H1 (cell line): ENCODE data around the gene GAPT. TPM values are rescaled to one million over a fixed set of nuclear protein-coding genes. Genes with fewer than 3 reads are reported as not detected.

Source experiments
- CTCF ChIA-PET: fragments of 300-600 bp; sonication (Branson Sonifier 250); formaldehyde crosslinking; loops from one replicate; lab custom pipeline; 2021; ENCODE audit not compliant: partially characterized antibody; lab: Charles Lee
- POLR2A ChIA-PET: fragments of 300-600 bp; sonication (Branson Sonifier 250); formaldehyde crosslinking; loops from one replicate; lab custom pipeline; 2021; ENCODE audit warnings: inconsistent platforms; ENCODE audit not compliant: partially characterized antibody; lab: Charles Lee
- DNase-seq, 2 experiments: peaks; one replicate each; pipeline versions ENCODE4 v3.0.0 to v3.0.0-alpha.2; 2010 to 2022; ENCODE audit warnings: low spot score in 2 of 2, low read depth in 1 of 2, mixed read lengths in 1 of 2
- FAIRE-seq: peaks from 2 replicates; lab custom pipeline; 2011; peaks lifted over from hg19 to GRCh38; lab: Jason Lieb, UNC
- H2AFZ ChIP-seq: 2 replicates; pipeline ENCODE4 v1.8.1; 2012; ENCODE audit warnings: low read length, inconsistent platforms
- H2AK5ac ChIP-seq: 2 replicates; pipeline ENCODE4 v1.6.1; 2013; ENCODE audit warnings: low read depth, low read length
- H2BK120ac ChIP-seq: replicated peaks from 2 replicates; pipeline ENCODE3; 2013; ENCODE audit warnings: low read depth, low read length, inconsistent platforms
- H2BK12ac ChIP-seq: 2 replicates; pipeline ENCODE4 v1.6.1; 2013; ENCODE audit warnings: low read depth, low read length
- H2BK15ac ChIP-seq: 2 replicates; pipeline ENCODE4 v1.6.1; 2013; ENCODE audit warnings: low read length
- H2BK20ac ChIP-seq: 2 replicates; pipeline ENCODE4 v1.6.1; 2013; ENCODE audit warnings: low read length
- H2BK5ac ChIP-seq: 2 replicates; pipeline ENCODE4 v1.6.1; 2013; ENCODE audit warnings: low read depth, low read length
- H3K14ac ChIP-seq: 2 replicates; pipeline ENCODE4 v1.6.1; 2013; ENCODE audit warnings: inconsistent platforms; ENCODE audit not compliant: insufficient read length
- H3K18ac ChIP-seq: 2 replicates; pipeline ENCODE4 v1.6.1; 2013; ENCODE audit warnings: low read length; ENCODE audit errors: extremely low read depth
- H3K23ac ChIP-seq: 2 replicates; pipeline ENCODE4 v1.6.1; 2013; ENCODE audit warnings: inconsistent platforms; ENCODE audit not compliant: insufficient read length
- H3K23me2 ChIP-seq: 2 replicates; pipeline ENCODE4 v1.6.1; 2013; ENCODE audit warnings: low read depth, low read length
- H3K27ac ChIP-seq: 2 replicates; pipeline ENCODE4 v1.6.1; 2011; ENCODE audit warnings: low read depth, low read length, inconsistent platforms
- H3K27me3 ChIP-seq, 4 experiments: replicated peaks in 1 of 4; 1 replicate in 1 of 4; 2 replicates in 3 of 4; pipeline versions ENCODE4 v1.6.1 to v1.8.1; 2011 to 2013; ENCODE audit warnings: low read length in 3 of 4, mild to moderate bottlenecking in 3 of 4, inconsistent platforms in 2 of 4, mixed read lengths in 2 of 4, moderate library complexity in 1 of 4; ENCODE audit not compliant: control insufficient read depth in 3 of 4, insufficient read depth in 3 of 4; ENCODE audit errors: extremely low read depth in 1 of 4
- H3K36me3 ChIP-seq, 4 experiments: 2 replicates each; pipeline versions ENCODE4 v1.6.1 to v1.8.1; 2011 to 2013; ENCODE audit warnings: mild to moderate bottlenecking in 4 of 4, low read length in 3 of 4, moderate library complexity in 2 of 4, control low read depth in 1 of 4, inconsistent platforms in 1 of 4; ENCODE audit not compliant: insufficient read depth in 4 of 4, control insufficient read depth in 2 of 4
- H3K4ac ChIP-seq: replicated peaks from 2 replicates; pipeline ENCODE3; 2013; ENCODE audit warnings: low read length, low read depth, mixed read lengths, inconsistent platforms; ENCODE audit not compliant: insufficient read length
- H3K4me1 ChIP-seq, 4 experiments: replicated peaks in 1 of 4; 1 replicate in 1 of 4; 2 replicates in 3 of 4; pipeline versions ENCODE4 v1.6.1 to v1.8.1; 2011 to 2013; ENCODE audit warnings: low read length in 3 of 4, inconsistent platforms in 2 of 4, mixed read lengths in 1 of 4; ENCODE audit not compliant: insufficient read depth in 4 of 4, control insufficient read depth in 3 of 4
- H3K4me2 ChIP-seq, 2 experiments: 2 replicates each; pipeline versions ENCODE4 v1.6.1 to v1.8.1; 2011 to 2013; ENCODE audit warnings: low read depth in 2 of 2, low read length in 2 of 2, control low read depth in 1 of 2, inconsistent platforms in 1 of 2, mild to moderate bottlenecking in 1 of 2; ENCODE audit not compliant: insufficient read depth in 1 of 2
- H3K4me3 ChIP-seq, 4 experiments: fragments of 200-600, 300-600 bp in 1 of 4; sonication (generic), shearing (Covaris generic), sonication (Bioruptor Twin) in 1 of 4; 2 replicates each; pipeline versions ENCODE4 v1.5.1 to v1.8.1; 2011 to 2016; ENCODE audit warnings: low read length in 4 of 4, low read depth in 3 of 4, control low read depth in 2 of 4, inconsistent platforms in 2 of 4, mild to moderate bottlenecking in 2 of 4, mixed read lengths in 1 of 4, moderate library complexity in 1 of 4; ENCODE audit not compliant: insufficient read depth in 2 of 4; ENCODE audit errors: extremely low read depth in 1 of 4
- H3K56ac ChIP-seq: replicated peaks from 2 replicates; pipeline ENCODE3; 2013; ENCODE audit warnings: low read depth, mild to moderate bottlenecking, mixed read lengths, low read length, inconsistent platforms; ENCODE audit not compliant: insufficient read length
- H3K79me1 ChIP-seq: 2 replicates; pipeline ENCODE4 v1.6.1; 2013; ENCODE audit warnings: low read depth, low read length, control low read depth
- H3K79me2 ChIP-seq, 2 experiments: 2 replicates each; pipeline versions ENCODE4 v1.6.1 to v1.8.1; 2012 to 2013; ENCODE audit warnings: low read length in 2 of 2, mild to moderate bottlenecking in 2 of 2, inconsistent platforms in 1 of 2; ENCODE audit not compliant: insufficient read depth in 2 of 2, control insufficient read depth in 1 of 2
- H3K9ac ChIP-seq, 4 experiments: replicated peaks in 1 of 4; 1 replicate in 1 of 4; 2 replicates in 3 of 4; pipeline versions ENCODE4 v1.6.1 to v1.8.1; 2011 to 2013; ENCODE audit warnings: low read depth in 3 of 4, low read length in 3 of 4, control low read depth in 2 of 4, mild to moderate bottlenecking in 2 of 4, moderate library complexity in 2 of 4, inconsistent platforms in 1 of 4; ENCODE audit errors: extremely low read depth in 1 of 4
- H3K9me3 ChIP-seq, 2 experiments: 2 replicates each; pipeline versions ENCODE4 v1.6.1 to v1.8.1; 2012 to 2013; ENCODE audit warnings: mild to moderate bottlenecking in 2 of 2, moderate library complexity in 2 of 2, control low read depth in 1 of 2, inconsistent platforms in 1 of 2, low read depth in 1 of 2, low read length in 1 of 2, mixed read lengths in 1 of 2; ENCODE audit not compliant: insufficient read depth in 2 of 2
- H4K20me1 ChIP-seq, 2 experiments: replicated peaks in 1 of 2; 2 replicates each; pipeline versions ENCODE3 to v1.8.1; 2011 to 2013; ENCODE audit warnings: inconsistent platforms in 2 of 2, low read length in 2 of 2, mild to moderate bottlenecking in 1 of 2; ENCODE audit not compliant: insufficient read depth in 2 of 2, control insufficient read depth in 1 of 2
- H4K5ac ChIP-seq: 2 replicates; pipeline ENCODE4 v1.6.1; 2013; ENCODE audit warnings: low read length, low read depth, mixed read lengths, inconsistent platforms; ENCODE audit not compliant: insufficient read length
- H4K8ac ChIP-seq: 2 replicates; pipeline ENCODE4 v1.8.0; 2013; ENCODE audit warnings: mild to moderate bottlenecking, moderate library complexity, low read length, inconsistent platforms; ENCODE audit not compliant: insufficient read depth; ENCODE audit errors: extremely low read depth
- H4K91ac ChIP-seq: replicated peaks from 2 replicates; pipeline ENCODE3; 2013; ENCODE audit warnings: low read length, mixed read lengths, inconsistent platforms; ENCODE audit not compliant: insufficient read length
- HDAC2 ChIP-seq, 2 experiments: fragments of 300-600 bp in 1 of 2; sonication (generic) in 1 of 2; IDR thresholded peaks; 2 replicates each; pipeline ENCODE4 v1.6.1; 2011 to 2012; ENCODE audit warnings: low read depth in 2 of 2, low read length in 2 of 2, mild to moderate bottlenecking in 2 of 2, moderate library complexity in 2 of 2, borderline replicate concordance in 1 of 2, inconsistent platforms in 1 of 2
- RNF2 ChIP-seq: fragments of 200-900, 300-1000 bp; sonication (generic); IDR thresholded peaks from 2 replicates; pipeline ENCODE4 v1.7.1; 2016; ENCODE audit warnings: borderline replicate concordance, low read depth, mild to moderate bottlenecking, antibody characterized with exemption, low read length; ENCODE audit not compliant: poor library complexity, severe bottlenecking; ENCODE audit errors: missing control alignments
- WGBS, 2 experiments: shearing (Covaris generic) in 1 of 2; methylation state at CpG; one replicate each; pipeline versions ENCODE4 v1.1.6 to v1.1.7; 2013 to 2015; ENCODE audit warnings: low lambda C conversion rate in 2 of 2, mixed read lengths in 2 of 2, inconsistent platforms in 1 of 2, low coverage in 1 of 2, missing lambda C conversion rate in 1 of 2; ENCODE audit not compliant: insufficient replicate concordance in 2 of 2, insufficient coverage in 1 of 2, insufficient read length in 1 of 2; ENCODE audit errors: extremely low coverage in 1 of 2, missing lambda C conversion rate in 1 of 2; 5-methylcytosine and 5-hydroxymethylcytosine counted together
- polyA plus RNA-seq, 7 experiments: library from polyadenylated mRNA; depleted of rRNA in 3 of 7; stranded (reverse) in 5 of 7; unstranded in 2 of 7; fragments of >200 nt in 5 of 7; fragments of 200-250 nt in 2 of 7; gene quantifications; 1 replicate in 5 of 7; 2 replicates in 1 of 7; 4 replicates in 1 of 7; pipeline versions ENCODE4 v1.2.1 to v1.2.3, GENCODE V29; 2011 to 2013; ENCODE audit warnings: missing spikeins in 2 of 7, mixed read lengths in 2 of 7
- total RNA-seq: library from RNA; stranded (reverse); fragmentation: NEBNext Ultra II Directional; extraction: Animal tissue kit (Norgen Biotek cat#: 25700); gene quantifications from 2 replicates; pipeline ENCODE4 v1.2.1, GENCODE V29; 2021
- TF ChIP-seq, protein P1 (sequence below): IDR thresholded peaks from 2 replicates; pipeline ENCODE4 v1.6.1; 2012; ENCODE audit warnings: inconsistent platforms

GAPT gene
- total and polyA plus RNA-seq, 2 of the 8 experiments (the other 6 are each of a cell fraction or from before 2014, with no cell fraction given), result not detected

DNA sequence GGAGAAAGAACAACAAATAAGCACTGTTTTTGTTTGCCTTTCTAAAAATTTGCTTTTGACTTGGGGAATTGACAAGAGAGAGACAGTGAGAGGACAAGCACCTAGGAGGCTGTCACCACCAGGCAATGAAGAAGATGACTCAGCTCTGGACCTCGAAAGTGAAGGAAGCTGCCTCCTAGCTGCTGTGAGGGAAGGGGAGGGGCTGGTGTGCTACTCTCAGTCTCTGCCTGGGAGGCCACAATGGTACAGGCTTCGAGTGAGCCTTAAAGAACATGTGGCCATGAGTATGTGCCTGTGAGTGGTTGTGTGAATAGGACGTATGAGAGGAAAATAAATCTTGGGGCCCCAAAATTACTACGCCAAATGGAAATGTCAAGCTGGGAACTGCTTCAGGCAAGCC lies 24.3 kb upstream of the GAPT start:
- Histone ChIP-seq H3K14ac (no peak overlapping the region), H3K27me3 (no peaks in the 10 kb centered on the region), H2BK12ac (peak overlapping the region; percentile 35; the same call in 1 of the 2 replicates), H2BK5ac (no peak overlapping the region; the same call in 1 of the 2 replicates), H4K5ac (no peak overlapping the region), H2BK120ac (no peak overlapping the region), H3K79me1 (no peaks in the 10 kb centered on the region), H3K4ac (no peak overlapping the region), H3K23ac (no peak overlapping the region), H2AFZ (no peak overlapping the region), H3K4me2 (peak overlapping the region in 1 of 2 experiments; percentile 21; a peak in 1 of 4 replicates), H2BK15ac (peak overlapping the region; percentile 72; the same call in 1 of the 2 replicates), H3K23me2 (no peaks in the 10 kb centered on the region), H3K4me1 (peaks cover 0 to 6% (median 3%) of the 10 kb centered on the region in 4 experiments; a peak in 5 of 7 replicates), H3K18ac (peak overlapping the region; percentile 60; the same call in 1 of the 2 replicates), H3K36me3 (no peaks in the 10 kb centered on the region), H3K79me2 (no peaks in the 10 kb centered on the region), H4K91ac (no peak overlapping the region), H2AK5ac (no peak overlapping the region), H3K27ac (no peak overlapping the region), H2BK20ac (no peak overlapping the region), H4K8ac (no peak overlapping the region), H3K56ac (no peak overlapping the region), H3K9me3 (no peaks in the 10 kb centered on the region), H3K4me3 (no peak overlapping the region), H4K20me1 (no peaks in the 10 kb centered on the region), H3K9ac (no peak overlapping the region)
- POLR2A ChIA-PET, result interaction anchor here (0.6 to 1.0 kb wide), 2 partner anchors 8 to 11 kb away, joined by 3 read pairs; no protein-coding TSS in a partner anchor
- FAIRE-seq (peak; percentile 24), DNase-seq (no peak)
- CTCF ChIA-PET, result interaction anchor here (1.2 to 1.5 kb wide), 4 partner anchors 8 to 1169 kb away, joined by 3 to 6 read pairs (median 5); no protein-coding TSS in a partner anchor
- 71% methylated on average over 4 of the region's 4 CpGs; no CpG with 5 or more reads in 1 of the 2 experiments for WGBS, 2 experiments
- TF ChIP-seq HDAC2 (IDR thresholded peaks at IDR 0.05; ENCODE audit: borderline replicate concordance in 1 of 2, low read depth in 2 of 2, low read length in 2 of 2) (no peak), RNF2 (no peak)
- TF ChIP-seq, protein P1, sequence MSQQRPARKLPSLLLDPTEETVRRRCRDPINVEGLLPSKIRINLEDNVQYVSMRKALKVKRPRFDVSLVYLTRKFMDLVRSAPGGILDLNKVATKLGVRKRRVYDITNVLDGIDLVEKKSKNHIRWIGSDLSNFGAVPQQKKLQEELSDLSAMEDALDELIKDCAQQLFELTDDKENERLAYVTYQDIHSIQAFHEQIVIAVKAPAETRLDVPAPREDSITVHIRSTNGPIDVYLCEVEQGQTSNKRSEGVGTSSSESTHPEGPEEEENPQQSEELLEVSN, result peak; percentile 93
